HepG2 (cell line): ENCODE results near the gene UBE3D. TPM values are rescaled to one million over a fixed set of nuclear protein-coding genes. Genes with fewer than 3 reads are reported as not detected.
A peak's percentile ranks its signal among the peaks of the same experiment; 100 is the strongest.

Experiments used
- AGO1 ChIP-seq: fragments of 200-400 bp; formaldehyde crosslinking; IDR thresholded peaks from 2 replicates; pipeline ENCODE4 v1.6.1; 2017; ENCODE audit warnings: mild to moderate bottlenecking, low read depth, low read length, moderate library complexity; ENCODE audit not compliant: poor library complexity, severe bottlenecking
- GMEB2 ChIP-seq: IDR thresholded peaks from 2 replicates; pipeline ENCODE4 v1.6.1; 2016; ENCODE audit warnings: missing biosample characterization, missing genetic modification reagents, low read depth
- HMG20A ChIP-seq: IDR thresholded peaks from 2 replicates; pipeline ENCODE4 v1.6.1; 2016; ENCODE audit warnings: borderline replicate concordance
- MAFF ChIP-seq: IDR thresholded peaks from 2 replicates; pipeline ENCODE4 v1.6.1; 2011; ENCODE audit warnings: low read depth, low read length, improper control_type of control experiment
- NFYB ChIP-seq: sonication (generic); formaldehyde crosslinking; IDR thresholded peaks from 2 replicates; pipeline ENCODE4 v1.4.0; 2020; ENCODE audit warnings: missing genetic modification reagents
- NONO ChIP-seq, 2 experiments: fragments of 450-650 bp in 1 of 2; sonication (generic) in 1 of 2; formaldehyde crosslinking in 1 of 2; IDR thresholded peaks in 1 of 2; conservative IDR thresholded peaks in 1 of 2; 2 replicates each; pipeline versions ENCODE4 v1.6.1 to v1.8.0; 2017 to 2022; ENCODE audit warnings: mild to moderate bottlenecking in 1 of 2, missing genetic modification reagents in 1 of 2, moderate library complexity in 1 of 2
- PHF5A ChIP-seq: IDR thresholded peaks from one replicate; pipeline ENCODE4 v1.6.1; 2018; ENCODE audit warnings: low read depth, missing genetic modification reagents; ENCODE audit not compliant: unreplicated experiment
- PTBP1 ChIP-seq: fragments of 200-400 bp; formaldehyde crosslinking; IDR thresholded peaks from 2 replicates; pipeline ENCODE4 v1.6.1; 2018; ENCODE audit warnings: low read length, low read depth; ENCODE audit not compliant: poor library complexity, severe bottlenecking
- TERF1 ChIP-seq: sonication (generic); formaldehyde crosslinking; IDR thresholded peaks from 2 replicates; pipeline ENCODE4 v1.8.0; 2022; ENCODE audit warnings: mild to moderate bottlenecking, missing genetic modification reagents, moderate library complexity
- ZBTB8A ChIP-seq: sonication (generic); formaldehyde crosslinking; IDR thresholded peaks from 2 replicates; pipeline ENCODE4 v1.4.0; 2020; ENCODE audit warnings: mild to moderate bottlenecking, low read depth, missing genetic modification reagents, borderline replicate concordance
- ZHX2 ChIP-seq, 2 experiments: sonication (generic) in 1 of 2; formaldehyde crosslinking in 1 of 2; IDR thresholded peaks; 2 replicates each; pipeline versions ENCODE4 v1.6.1 to v1.9.0; 2014 to 2022; ENCODE audit warnings: antibody characterized with exemption in 1 of 2, borderline replicate concordance in 1 of 2, inconsistent platforms in 1 of 2, low read depth in 1 of 2, missing genetic modification reagents in 1 of 2
- ZNF317 ChIP-seq: sonication (generic); formaldehyde crosslinking; IDR thresholded peaks from 2 replicates; pipeline ENCODE4 v1.5.0; 2020; ENCODE audit warnings: mild to moderate bottlenecking, missing genetic modification reagents
- ZNF484 ChIP-seq: sonication (generic); formaldehyde crosslinking; IDR thresholded peaks from 2 replicates; pipeline ENCODE4 v1.5.1; 2020; ENCODE audit warnings: mild to moderate bottlenecking, low read depth, missing genetic modification reagents, borderline replicate concordance
- ZNF513 ChIP-seq: sonication (generic); formaldehyde crosslinking; conservative IDR thresholded peaks from 2 replicates; pipeline ENCODE4 v1.5.0; 2020; ENCODE audit warnings: missing genetic modification reagents
- ZNF572 ChIP-seq: sonication (generic); formaldehyde crosslinking; IDR thresholded peaks from 2 replicates; pipeline ENCODE4 v1.5.1; 2020; ENCODE audit warnings: mild to moderate bottlenecking, missing genetic modification reagents
- polyA plus RNA-seq, 8 experiments: library from polyadenylated mRNA; depleted of rRNA in 3 of 8; stranded (reverse) in 7 of 8; unstranded in 1 of 8; fragments of >200 nt; fragmentation: Illumina TruSeq in 4 of 8; extraction: Trizol in 4 of 8; gene quantifications; 2 replicates each; pipeline versions ENCODE4 v1.2.1 to v1.2.3, GENCODE V29; 2011 to 2016; ENCODE audit warnings: low read depth in 4 of 8, missing spikeins in 1 of 8, mixed read lengths in 1 of 8; ENCODE audit not compliant: insufficient read depth in 1 of 8
- total RNA-seq, 5 experiments: library from RNA; depleted of rRNA; stranded (reverse); fragments of >200 nt; fragmentation: Illumina TruSeq; extraction: Trizol; gene quantifications; 2 replicates each; pipeline ENCODE4 v1.2.3, GENCODE V29; 2016; ENCODE audit warnings: low read depth in 1 of 5

Gene UBE3D
- total and polyA plus RNA-seq, 2 of the 13 experiments (the other 11 are each of a cell fraction or from before 2014, with no cell fraction given) = 5.1 to 11.4 TPM

- TF ChIP-seq GMEB2 (CRISPR knock-in tag) (peak; percentile 48; the same call in 1 of the 2 replicates), ZNF484 (CRISPR knock-in tag) (no peak), ZNF513 (no peak), ZNF317 (CRISPR knock-in tag) (no peak; the same call in none of the 2 replicates), MAFF (no peak), NONO (IDR thresholded peaks at IDR 0.05) (no peak), NONO (CRISPR knock-in tag; conservative IDR thresholded peaks at IDR 0.05) (peak; percentile 78), PHF5A (CRISPR knock-in tag) (peak; percentile 45), PTBP1 (no peak), ZNF572 (CRISPR knock-in tag) (no peak), AGO1 (peak; percentile 61), NFYB (peak; percentile 78), TERF1 (CRISPR knock-in tag) (no peak), ZHX2 (IDR thresholded peaks at IDR 0.05; ENCODE audit: low read depth) (no peak), ZHX2 (CRISPR knock-in tag; IDR thresholded peaks at IDR 0.05; ENCODE audit: borderline replicate concordance) (no peak), ZBTB8A (CRISPR knock-in tag) (peak; percentile 86; the same call in 1 of the 2 replicates), HMG20A (CRISPR knock-in tag) (0 out of 2 replicates have a peak, but pooled peaks have one; percentile 29)
Observed at GRCh38 chr6:83065511-83066192, at the start of gene UBE3D (continued).
